Fibroblast of skin of scalp (primary cell): ENCODE measurements around the gene DNM3.

Source experiments
- DNase-seq: peaks from one replicate; pipeline ENCODE4 v3.0.0-alpha.2; 2013

Gene DNM3

DNA sequence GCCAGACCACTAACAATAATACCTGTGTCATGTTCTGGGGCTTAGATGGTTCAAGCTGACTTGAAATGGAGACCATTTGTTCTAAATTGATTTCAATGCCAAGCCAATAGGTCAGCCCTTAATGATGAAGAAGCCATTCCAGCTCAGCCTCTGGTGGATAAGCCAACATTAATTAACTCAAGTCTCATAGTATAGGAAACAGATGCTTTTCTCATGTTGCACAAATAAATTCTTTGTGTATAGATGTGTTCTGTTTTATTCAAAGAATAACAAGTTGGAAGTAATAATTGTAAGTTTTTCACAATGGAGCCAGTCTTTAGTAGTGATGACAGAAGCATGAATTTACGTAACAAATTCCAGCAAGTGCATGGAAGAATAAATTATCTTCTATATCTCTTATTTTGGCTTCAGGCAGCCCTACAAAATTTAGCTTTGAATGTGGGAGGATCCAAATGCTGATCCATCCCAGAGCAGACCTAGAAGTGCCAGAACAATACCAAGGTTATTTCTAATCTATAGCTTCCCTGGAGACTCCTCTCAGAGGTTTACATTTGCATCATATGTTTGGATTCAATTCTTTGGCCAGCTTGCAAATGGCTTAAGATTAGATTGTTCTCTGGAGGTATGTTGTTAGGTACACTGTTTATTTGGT is 536.9 kb downstream of the DNM3 start:
- DNase-seq, result no peak

DNA sequence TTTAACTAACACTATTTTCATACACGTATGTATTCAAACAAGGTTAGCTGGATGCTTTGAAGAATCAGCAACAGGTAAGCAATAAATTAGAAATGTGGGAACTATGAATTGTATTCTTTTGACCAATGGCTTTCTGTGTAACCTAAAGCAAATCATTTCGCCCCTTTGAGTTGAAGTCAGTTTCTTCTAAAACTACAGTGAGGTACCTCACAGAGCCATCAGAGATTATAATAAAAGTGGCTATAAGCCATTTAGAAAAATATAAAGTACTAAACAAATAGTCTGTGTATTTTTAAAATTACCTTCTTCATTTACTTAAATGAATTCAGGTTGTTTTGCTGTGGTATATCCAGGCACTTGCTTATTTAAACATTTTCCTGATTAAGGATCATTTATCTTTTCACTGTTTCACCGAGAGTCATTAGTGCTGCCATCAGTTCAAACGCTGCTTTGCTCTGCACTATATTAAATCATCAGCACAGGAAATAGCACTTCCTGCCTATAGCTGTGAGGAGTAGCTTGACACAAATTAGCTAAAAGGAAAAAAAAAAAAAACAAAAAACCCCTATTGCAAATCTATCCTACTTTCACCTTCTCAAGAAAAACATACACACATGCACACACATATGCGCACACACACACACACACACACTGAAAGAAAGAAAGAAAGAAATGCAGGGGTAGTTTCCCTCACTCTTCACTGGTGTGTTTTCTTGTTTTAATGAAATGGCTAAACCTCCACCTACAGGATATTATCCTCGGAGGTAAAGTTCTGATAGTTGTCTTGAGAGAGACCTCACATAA is 539.3 kb downstream of the DNM3 start:
- no peak for DNase-seq

DNA sequence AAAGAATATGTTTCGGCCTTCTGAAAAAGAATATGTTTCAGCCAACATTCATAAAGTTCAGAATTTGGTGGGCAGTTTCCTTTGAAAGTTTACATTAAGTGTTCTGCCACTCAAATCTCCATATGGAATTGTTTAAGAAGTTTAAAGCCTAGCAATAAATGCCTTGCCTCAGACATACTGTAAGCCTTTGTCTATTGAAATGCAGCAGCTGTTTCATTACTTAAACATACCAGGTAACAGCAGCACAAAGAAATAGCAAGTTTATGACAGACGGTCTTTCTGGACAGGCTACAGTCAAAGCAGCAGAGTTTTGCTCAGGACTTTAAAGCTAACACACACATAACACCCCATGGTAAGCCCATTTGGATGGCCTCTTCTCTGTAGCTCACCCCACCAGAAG is 540.6 kb downstream of the DNM3 start:
- DNase-seq, result no peak

DNA sequence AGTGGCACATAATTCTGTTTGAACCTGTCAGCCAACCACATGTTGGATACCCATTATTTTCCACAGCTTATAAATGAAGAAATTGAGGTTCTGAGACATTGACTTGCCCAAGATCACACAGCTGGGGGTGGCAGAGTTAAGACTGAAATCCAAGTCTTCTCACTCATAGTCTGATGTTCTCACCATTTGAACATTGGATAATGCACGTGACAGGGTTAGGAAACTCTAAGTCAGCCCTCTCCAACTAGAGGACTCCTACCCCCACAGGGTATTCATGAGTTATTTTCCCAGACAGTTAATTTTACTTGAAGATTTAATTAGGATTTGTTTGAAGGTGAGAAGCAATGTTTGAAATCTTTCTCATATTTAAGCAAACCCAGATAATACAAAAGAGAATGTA is 541.1 kb downstream of the DNM3 start:
- no peak for DNase-seq

DNA sequence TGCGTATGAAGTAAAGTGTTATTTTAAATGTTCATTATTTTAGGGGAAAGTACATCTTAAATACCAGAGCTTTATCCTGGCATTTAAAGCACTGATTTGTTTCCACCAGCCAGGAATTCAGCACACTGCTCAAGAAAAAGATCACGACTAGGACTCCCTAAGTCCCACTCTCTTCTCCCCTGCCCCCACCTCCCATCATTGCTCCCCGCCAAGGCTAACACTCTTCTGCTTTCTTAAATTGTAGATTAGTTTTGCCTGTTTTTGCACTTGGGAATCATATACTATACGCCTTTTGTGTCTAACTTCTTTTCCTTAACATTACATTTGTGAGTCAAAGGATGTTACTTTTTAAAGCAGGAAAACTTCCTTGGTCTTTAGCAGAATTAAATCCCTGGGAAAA is 541.7 kb downstream of the DNM3 start:
- DNase-seq, result peak; percentile 60

DNA sequence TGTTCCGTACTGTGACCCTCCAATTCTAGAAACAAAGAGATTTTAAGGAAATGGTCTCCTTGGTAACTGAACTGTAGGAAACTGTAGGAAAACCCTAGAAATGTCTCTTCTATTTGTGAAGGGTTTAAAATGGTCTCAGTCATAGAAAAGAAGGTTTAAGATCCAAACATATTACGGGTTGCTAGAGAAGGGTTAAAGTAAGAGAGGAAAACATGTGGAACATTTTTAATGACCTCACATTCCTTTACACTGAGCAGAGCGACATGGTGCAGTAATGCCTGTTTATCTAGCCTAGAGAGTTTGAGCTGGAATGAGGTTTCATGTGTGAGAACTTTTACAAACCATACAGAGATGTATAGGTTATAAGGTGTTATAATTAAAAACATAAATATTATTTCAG is 542.2 kb downstream of the DNM3 start:
- DNase-seq, result peak; percentile 85

DNA sequence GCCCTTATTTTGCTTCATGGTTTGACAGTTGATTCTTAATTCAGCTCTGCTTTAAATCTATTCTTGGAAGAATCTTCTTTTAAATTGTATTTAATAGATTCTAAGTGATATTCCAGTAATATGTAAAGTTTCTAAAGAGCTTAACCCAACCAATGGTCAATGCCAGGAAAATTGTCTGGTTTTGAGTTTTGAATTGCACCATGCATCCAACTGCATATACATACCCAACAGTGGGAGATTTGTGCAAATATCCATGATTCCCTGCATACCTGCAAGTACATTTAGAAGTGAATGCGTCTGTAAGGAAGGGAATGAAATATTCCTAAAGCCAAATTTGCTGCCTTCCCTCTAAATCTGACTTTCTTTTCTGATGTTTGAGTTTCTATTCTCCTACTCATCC is 543.4 kb downstream of the DNM3 start:
- no peak for DNase-seq

DNA sequence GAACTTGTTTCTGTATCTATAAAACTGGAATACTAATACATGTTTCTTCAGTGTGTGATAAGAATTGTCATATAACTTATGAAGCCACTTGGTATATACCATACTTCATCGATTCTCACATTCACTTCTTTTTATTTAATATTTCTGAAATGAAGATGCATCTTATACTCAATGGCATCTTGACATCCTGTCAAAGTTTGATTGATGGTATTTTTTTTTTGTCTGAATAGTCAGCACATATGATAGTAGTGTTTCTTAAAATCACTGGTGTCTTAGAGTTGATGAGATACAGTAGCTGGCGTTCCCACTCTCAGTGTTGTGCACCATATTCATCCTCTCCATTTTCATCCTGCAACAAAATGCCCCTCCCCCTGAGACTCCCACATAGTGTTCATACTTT is 544.7 kb downstream of the DNM3 start:
- DNase-seq, result no peak

DNA sequence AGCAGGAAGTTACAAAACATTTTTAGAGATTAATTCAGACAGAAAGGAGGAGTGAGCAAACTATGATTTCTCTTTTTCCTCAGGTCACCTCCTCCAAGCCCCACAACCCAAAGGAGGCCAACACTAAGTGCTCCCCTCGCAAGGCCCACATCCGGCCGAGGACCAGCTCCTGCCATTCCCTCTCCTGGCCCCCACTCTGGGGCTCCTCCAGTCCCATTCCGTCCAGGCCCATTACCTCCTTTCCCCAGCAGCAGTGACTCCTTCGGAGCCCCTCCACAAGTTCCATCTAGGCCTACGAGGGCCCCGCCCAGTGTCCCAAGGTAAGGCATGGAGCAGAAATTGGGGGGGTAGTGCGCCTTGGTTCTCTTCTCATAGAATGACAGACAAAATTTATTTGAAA is 547.2 kb downstream of the DNM3 start:
- no peak for DNase-seq

DNA sequence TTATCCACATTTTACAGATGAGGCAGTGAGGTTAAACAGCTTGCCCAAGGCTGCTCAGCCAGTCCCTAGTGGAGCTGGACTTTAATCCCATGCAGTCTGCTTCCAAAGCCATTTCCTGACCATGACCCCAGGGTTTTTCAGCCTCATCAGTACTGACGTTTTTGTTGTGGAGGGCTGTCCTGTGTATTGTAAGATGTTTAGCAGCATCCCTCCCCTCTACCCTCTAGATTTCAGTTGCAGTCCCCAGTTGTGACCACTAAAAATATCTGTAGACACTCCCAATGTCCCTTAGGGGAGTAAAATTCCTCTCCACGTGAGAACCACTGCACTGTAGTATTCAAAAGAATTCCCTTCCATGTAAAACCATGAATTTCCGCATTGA is 549.0 kb downstream of the DNM3 start:
- DNase-seq, result no peak

DNA sequence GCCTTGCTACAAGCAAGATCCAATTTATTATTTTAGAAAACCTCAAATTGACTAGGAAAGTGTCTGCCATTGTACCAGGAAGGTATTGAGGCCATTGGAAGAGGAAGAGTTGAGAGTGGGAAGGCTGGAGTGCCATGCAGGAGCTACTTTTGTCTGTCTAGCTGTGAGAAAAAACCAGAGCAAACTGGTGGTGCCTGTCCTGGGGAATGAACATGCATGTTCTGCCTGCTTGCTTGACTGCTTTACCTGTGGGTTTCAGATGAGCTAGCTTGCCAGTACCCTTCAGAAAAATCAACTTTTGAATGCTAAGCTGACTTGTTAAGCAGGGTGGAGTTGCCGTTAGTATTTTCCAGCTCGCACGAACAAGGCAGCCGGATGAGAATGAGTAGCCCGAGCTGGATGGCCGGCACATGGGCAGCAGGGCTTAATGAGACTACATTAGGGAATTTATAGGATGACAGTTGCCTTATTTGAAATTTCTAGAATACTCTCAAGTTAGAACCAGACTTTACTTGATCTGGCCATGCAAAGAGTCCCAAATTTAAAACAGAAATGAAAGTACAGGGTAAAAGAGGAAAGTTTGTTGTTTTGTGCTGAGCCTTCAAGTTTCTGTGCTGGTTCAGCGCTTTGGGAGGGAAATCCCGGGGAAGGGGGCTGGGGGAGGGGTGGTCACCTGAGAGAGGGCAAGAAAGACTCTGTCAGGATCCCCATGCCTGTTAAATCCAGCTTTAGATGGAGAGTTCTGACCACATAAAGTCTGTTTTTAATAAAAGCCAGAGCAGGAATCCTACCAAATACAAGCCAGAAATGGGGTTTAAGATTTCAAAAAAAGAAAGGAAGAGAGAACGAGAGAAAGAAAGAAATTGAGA is 549.6 kb downstream of the DNM3 start:
- peak; percentile 68 for DNase-seq

DNA sequence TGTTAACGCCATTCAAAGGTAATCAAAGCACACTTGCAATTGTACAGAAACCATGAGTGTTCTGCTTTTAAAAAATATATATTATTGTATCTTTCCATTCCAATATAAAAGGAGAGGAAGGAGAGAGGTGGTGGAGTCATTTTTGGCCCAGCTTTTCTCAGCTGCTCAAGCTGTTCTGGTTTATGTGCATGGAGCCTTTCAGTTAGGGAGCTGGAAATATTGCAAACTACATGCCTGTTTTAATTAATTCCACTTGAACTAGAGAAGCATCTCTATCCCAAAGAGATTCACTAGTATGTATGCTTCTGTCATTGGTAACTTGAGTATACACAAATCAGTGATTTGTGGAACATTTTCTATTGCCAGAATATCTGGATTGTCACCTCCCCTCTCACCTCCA is 550.7 kb downstream of the DNM3 start:
- no peak for DNase-seq

DNA sequence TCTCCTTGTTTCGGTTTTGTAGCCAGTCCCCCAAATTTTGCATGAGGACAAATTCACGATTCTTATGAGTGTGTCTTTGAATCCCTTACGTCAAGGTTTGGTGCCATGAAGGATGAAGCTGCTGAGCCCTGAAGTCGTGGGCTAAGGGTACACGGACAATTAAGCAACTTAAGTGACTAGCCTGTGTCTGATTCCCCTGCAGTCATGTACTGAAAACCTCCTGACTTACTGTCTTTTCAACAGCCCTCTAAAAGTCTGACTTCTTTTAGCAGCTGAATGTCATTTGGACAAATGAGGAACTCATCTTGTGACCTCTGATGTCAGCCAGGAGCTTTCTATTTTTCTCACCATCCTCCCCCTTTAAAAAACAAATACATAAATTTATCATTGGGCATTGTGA is 552.1 kb downstream of the DNM3 start:
- no peak for DNase-seq

DNA sequence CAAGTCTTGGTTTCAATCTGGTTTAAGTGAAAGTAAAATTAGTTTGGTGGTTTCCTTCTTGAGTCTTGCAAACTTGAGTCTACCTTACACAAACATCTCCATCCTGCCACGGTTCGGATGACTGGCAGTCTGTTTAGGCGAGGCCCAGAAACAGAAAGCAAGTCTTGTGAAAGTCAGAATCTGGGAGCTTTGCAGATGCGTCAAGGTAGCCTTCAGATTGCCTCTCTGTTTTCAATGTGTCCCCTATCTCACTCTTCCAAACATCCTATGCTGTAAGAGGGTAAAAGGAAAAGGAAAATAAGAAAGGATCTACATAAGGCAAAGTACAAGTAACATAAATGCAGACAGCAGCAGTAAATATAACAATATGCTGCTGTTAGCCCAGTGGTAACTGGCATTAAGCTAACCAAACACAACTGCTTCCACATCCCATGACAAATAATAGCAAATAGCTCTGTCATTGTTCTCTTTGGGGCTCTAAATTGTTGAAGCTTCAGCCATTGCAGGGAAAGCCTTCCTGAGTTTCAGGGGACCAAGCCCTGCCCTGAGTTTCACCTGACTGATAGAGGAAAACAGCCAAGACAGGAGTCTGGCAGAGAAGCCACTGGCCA is 552.9 kb downstream of the DNM3 start:
- no peak for DNase-seq

DNA sequence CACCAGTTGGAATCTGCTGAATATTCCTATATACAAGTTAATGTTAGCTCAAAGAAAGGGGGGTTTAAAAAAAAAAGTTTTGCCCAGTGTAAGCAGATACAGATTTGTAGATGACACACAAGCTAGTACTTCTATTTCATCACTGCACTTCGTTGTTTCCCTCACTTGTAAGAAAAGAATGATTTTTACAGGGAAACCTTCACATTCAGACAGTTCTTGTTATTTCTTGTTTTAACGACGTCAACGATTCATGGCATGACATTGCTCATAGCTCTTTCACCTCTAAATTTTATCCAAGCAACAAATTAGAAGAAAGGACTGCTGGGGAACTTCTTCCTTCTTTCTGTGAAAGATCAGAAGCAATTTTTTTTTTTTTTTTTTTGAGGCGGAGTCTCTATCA is 553.5 kb downstream of the DNM3 start:
- DNase-seq, result no peak

DNA sequence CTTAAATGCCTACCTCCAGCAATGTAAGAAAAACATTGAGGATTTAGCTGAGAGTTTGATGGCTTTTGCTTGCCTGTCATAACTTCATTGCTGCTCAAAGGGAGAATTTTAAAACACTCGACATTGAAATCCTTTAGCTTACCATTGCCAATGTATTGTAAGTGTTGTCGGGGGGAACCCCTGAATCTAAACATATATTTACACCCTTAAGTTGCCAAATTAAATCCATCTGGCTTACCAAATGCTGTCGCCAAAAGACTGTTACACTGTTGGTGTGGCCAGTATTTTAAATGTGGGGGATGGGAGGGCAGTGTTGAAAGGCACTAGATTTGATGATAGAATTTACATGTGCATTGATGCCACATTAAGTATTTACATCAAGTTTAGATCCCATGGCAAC is 554.3 kb downstream of the DNM3 start:
- DNase-seq, result no peak

DNA sequence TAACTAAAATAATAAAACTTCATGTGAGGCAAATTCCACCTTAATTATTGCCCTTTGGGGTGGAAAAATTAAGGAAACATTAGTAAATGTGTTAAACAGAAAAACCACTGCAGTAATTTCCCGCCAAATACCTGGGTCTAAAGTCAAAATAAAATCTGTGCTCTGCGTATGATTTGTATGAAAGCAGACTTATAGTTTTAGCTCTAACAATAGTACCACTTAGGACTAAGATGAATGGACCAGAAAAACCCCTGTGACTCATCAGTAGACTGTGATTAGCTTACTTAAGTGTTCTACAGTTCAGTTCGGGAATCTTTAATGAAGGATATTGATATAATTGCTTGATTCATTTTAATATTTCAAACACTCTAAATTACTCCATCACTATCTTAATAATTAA is 555.9 kb downstream of the DNM3 start:
- no peak for DNase-seq

DNA sequence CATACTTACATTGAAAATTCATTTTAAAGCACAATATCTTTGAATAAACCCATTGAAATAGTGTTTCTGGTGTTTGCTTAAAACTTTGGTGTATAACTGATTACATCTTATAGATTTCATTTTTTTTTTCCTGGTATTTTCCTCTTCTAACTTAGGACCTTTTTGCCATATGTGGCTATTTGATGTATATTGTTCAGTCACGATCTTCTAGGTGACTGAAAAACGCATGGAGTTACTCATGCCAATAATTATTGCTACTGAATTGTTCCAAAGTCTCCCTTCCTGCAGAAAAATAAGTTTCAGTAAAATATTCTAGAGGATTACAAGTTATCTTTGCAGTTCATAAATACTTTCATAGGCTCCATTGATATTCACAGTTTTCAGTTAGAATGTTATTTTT is 556.3 kb downstream of the DNM3 start:
- DNase-seq, result no peak

DNA sequence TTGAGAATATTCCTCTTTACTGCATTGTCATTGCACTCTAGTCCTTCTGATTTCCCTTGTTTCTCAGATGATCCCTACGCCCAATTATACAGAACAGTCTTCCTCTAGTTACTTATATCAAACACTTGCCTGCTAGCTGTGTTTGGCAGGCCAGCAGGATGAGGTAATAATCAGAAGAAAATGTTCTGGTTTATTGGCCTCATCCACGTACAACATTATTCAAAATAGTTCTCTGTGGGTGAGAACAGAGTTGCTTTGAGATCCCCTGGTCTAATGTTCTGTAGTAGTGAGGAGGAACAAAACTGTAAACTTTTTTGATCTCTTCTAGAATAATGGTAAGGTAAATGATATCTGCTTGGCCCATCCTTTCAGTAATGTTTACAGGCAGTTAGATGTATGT is 556.9 kb downstream of the DNM3 start:
- no peak for DNase-seq

DNA sequence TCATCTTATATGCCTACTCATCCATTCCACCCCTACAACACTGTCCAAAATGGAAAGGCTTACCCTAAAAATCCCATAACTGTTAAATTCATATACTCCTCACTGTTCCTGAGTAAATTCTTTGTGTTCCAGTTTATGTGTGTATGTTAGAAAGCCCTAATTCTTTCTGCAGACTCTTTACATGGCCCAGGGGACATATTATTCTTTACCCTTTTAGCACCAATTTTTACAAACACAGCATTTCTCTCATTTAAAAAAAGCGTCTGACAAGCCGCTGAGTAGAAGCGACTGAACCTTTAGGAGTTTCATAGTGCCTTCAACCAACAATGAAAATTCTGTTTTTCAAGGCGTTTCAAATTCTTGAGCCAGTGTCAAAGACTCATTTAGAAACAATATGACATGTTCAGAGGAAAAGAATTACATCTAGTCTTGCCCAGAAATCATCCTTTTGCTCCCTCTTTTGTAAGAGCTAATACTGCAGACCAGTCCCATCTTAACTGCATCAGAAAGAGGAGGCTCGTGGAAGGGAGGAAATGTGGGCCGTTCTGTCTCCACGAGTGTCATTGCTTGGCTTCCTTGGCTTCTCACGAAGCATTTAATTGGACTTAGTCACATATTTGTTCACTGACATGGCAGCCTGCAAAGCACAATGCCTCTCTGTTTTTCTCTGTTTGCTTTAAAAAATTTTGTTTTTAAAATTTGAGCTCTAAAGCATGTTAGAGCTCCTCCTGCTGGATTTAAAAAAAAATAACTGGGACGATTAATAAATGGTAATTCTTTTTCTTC is 557.9 kb downstream of the DNM3 start:
- DNase-seq, result peak; percentile 98

DNA sequence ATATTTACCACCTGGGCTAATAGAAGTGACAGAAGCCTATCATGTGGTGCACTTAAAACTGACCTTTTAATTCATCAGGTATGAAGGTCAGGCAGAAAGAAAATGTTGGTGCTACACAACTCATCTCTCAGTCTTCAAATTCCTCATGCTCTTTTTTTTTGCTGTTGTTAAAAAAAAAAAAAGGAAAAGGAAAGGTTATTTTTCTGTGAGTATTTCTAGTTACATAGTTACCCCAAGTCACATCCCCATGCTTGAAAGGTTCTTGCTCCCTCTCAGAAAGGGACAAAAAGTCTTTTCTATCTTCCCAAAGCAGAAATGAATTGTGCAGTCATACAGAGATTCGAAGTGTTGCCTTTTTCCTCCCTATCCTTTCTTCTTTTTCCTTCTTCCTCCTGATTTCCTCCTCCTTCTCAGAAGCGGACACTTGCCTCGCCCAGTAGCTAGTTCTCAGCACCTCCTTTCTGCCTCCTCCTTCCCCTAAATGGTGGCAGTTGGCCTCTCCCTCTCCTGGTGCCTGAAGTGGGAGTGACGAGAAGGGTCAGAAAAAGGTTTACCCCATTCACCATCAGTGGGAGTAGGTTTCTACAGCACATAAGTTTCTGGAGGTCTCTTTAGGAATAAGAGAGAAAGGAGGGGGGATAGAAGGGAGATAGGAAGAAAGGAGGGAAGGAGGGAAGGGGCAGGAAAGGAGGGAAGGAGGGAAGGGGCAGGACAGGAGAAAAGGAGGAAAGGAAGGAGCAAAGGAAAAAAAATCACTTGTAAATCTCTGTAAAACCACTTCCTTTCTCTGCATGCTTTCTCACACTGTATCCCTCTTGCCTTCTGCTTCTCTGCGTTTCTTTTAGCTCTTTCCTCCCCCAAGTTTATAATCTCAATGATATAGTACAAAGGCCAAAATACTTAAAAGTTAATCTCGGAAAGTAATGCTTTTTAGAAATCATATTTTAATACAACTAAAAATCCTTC is 558.7 kb downstream of the DNM3 start:
- no peak for DNase-seq
